Type B pancreatic cell (in vitro differentiated cells): ENCODE data around the gene TTC28. TPM values are rescaled to one million over a fixed set of nuclear protein-coding genes. Genes with fewer than 3 reads are reported as not detected.

Experiments used
- DNase-seq: peaks from one replicate; pipeline ENCODE4 v3.0.0; 2021; ENCODE audit warnings: mixed read lengths; ENCODE audit not compliant: unreplicated experiment; ENCODE audit errors: extremely low spot score
- H3K27ac Mint-ChIP-seq: 2 replicates; pipeline ENCODE4 v1.8.0; 2021; ENCODE audit warnings: mild to moderate bottlenecking, mixed read lengths
- H3K27me3 Mint-ChIP-seq: 2 replicates; pipeline ENCODE4 v1.8.0; 2021; ENCODE audit warnings: mixed read lengths
- H3K36me3 Mint-ChIP-seq: 2 replicates; pipeline ENCODE4 v1.8.0; 2021; ENCODE audit warnings: mixed read lengths
- H3K4me1 Mint-ChIP-seq: one replicate; pipeline ENCODE4 v1.8.0; 2021; ENCODE audit warnings: mixed read lengths; ENCODE audit not compliant: unreplicated experiment
- H3K4me3 Mint-ChIP-seq: 2 replicates; pipeline ENCODE4 v1.8.0; 2021; ENCODE audit warnings: mild to moderate bottlenecking, mixed read lengths
- H3K9me3 Mint-ChIP-seq: 2 replicates; pipeline ENCODE4 v1.8.0; 2021; ENCODE audit warnings: mixed read lengths
- CTCF ChIP-seq: fragments of 200-600 bp; sonication (generic); conservative IDR thresholded peaks from 2 replicates; pipeline ENCODE4 v1.5.0; 2021; ENCODE audit warnings: antibody characterized with exemption, mild to moderate bottlenecking
- total RNA-seq: library from RNA; stranded (reverse); gene quantifications from 2 replicates; pipeline ENCODE4 v1.2.1, GENCODE V29; 2021; ENCODE audit warnings: low replicate concordance

TTC28 gene
- total RNA-seq, 1 donor from 2014 or later, result 59.2 TPM

GRCh38 chr22:28398981-28399380, 280.7 kb downstream of the TTC28 start:
- H3K4me3 Mint-ChIP-seq, result no peak overlapping the region
- no peak overlapping the region for H3K27ac Mint-ChIP-seq
- no peaks in the 10 kb centered on the region for H3K9me3 Mint-ChIP-seq
- DNase-seq, result no peak
- H3K36me3 Mint-ChIP-seq, result peaks cover 14% of the 10 kb centered on the region
- TF ChIP-seq CTCF, result no peak
- H3K27me3 Mint-ChIP-seq, result no peaks in the 10 kb centered on the region
- H3K4me1 Mint-ChIP-seq, result peaks cover 45% of the 10 kb centered on the region

DNA sequence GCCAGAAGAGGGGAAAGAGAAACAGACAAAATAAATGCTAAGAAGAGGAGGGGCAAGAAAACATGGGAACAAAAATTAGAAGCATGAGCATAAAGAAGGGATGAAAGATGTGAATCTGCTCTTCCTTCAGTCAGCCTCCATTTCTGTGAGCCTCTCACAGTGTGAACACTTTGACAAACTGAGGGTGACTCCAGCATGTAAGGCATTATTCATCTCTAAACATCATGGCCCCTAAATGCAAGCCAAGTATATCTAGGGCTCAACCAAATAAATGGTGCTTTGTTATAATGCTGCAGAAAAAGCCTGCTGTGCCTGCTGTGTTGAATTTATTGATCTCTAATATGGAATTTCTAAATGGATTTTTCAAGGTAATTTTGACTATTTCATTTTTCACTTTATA, 281.3 kb downstream of the TTC28 start:
- H3K9me3 Mint-ChIP-seq, result no peaks in the 10 kb centered on the region
- no peak overlapping the region for H3K4me3 Mint-ChIP-seq
- H3K36me3 Mint-ChIP-seq, result peaks cover 14% of the 10 kb centered on the region
- H3K27ac Mint-ChIP-seq, result no peak overlapping the region
- no peak for DNase-seq
- H3K27me3 Mint-ChIP-seq, result no peaks in the 10 kb centered on the region
- H3K4me1 Mint-ChIP-seq, result peaks cover 45% of the 10 kb centered on the region
- TF ChIP-seq CTCF, result no peak

GRCh38 chr22:28397306-28397705, 282.3 kb downstream of the TTC28 start:
- no peak for DNase-seq
- H3K4me3 Mint-ChIP-seq, result no peak overlapping the region
- H3K9me3 Mint-ChIP-seq, result no peaks in the 10 kb centered on the region
- no peak for TF ChIP-seq CTCF
- peaks cover 40% of the 10 kb centered on the region for H3K4me1 Mint-ChIP-seq
- H3K27ac Mint-ChIP-seq, result no peak overlapping the region
- H3K36me3 Mint-ChIP-seq, result peaks cover 19% of the 10 kb centered on the region
- H3K27me3 Mint-ChIP-seq, result no peaks in the 10 kb centered on the region

DNA sequence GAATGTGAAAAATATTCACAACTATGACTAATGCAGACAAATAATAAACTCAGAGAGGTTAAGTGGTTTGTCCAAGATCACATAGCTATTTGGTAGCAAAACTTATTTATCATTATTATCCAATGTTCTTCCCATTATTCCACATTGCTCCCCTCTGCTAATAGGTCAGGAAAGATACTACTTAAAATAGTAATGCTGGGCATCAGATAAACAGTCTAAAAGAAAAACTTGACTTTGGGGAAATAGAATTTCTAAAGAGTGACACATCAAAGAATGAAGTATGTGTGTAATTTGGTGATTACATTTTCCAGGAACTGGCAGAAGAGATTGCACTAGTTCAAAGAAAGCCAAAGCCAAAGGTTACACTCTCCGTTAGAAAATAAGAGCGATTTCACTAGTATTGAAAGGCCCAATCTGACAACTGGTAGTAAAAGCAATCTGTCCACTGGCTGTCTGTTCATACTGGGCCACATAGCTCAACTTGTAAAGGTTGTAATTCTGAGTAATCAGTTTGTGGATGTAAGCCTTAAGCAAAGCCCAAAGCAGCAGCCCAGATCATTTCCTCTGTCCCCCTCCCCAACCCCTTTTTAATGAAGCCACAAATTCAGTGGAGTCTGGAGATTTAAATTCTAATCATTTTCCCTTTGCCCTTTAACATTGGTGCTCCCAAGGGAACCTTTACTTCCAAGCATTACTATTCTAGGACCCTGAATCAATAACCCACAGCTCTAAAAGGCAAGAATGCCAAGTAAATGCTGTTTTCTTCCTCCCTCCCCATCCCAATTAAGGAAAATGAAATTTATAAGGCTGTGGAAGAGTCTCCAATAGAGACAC, 283.5 kb downstream of the TTC28 start:
- no peak overlapping the region for H3K4me3 Mint-ChIP-seq
- H3K36me3 Mint-ChIP-seq, result peaks cover 20% of the 10 kb centered on the region
- H3K4me1 Mint-ChIP-seq, result peaks cover 33% of the 10 kb centered on the region
- H3K27ac Mint-ChIP-seq, result no peak overlapping the region
- no peak for DNase-seq
- TF ChIP-seq CTCF, result no peak
- peaks cover 5% of the 10 kb centered on the region for H3K9me3 Mint-ChIP-seq
- no peaks in the 10 kb centered on the region for H3K27me3 Mint-ChIP-seq

DNA sequence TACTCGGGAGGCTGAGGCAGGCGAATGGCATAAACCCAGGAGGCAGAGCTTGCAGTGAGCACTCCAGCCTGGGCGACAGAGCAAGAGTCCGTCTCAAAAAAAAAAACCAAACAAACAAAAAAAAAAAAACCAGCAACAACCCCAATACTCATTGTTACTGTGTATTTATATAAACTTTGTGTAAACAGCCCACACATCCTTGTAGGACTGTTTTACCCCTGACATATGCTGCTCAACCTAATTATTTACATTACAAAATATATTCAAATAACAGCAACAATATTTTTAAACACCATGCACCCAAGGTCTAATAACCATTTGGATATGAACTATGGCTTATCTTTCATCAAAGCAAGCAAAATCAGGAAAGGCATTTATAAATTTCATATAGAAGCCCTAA, 284.1 kb downstream of the TTC28 start:
- H3K36me3 Mint-ChIP-seq, result peaks cover 20% of the 10 kb centered on the region
- no peak for DNase-seq
- H3K4me1 Mint-ChIP-seq, result peaks cover 33% of the 10 kb centered on the region
- H3K9me3 Mint-ChIP-seq, result peaks cover 5% of the 10 kb centered on the region
- TF ChIP-seq CTCF, result no peak
- H3K27me3 Mint-ChIP-seq, result no peaks in the 10 kb centered on the region
- H3K4me3 Mint-ChIP-seq, result no peak overlapping the region
- no peak overlapping the region for H3K27ac Mint-ChIP-seq
